Measurements from ENCODE around the gene ZGPAT. TPM values are rescaled to one million over a fixed set of nuclear protein-coding genes. Genes with fewer than 3 reads are reported as not detected.
"Not testable (repeated sequence)": the region's sequence is repeated elsewhere in the genome, so short reads cannot be mapped to it uniquely, and the experiment has no call there.

The ZGPAT gene
- total RNA-seq, 1 experiment from 2014 or later, result 28.3 TPM

DNA sequence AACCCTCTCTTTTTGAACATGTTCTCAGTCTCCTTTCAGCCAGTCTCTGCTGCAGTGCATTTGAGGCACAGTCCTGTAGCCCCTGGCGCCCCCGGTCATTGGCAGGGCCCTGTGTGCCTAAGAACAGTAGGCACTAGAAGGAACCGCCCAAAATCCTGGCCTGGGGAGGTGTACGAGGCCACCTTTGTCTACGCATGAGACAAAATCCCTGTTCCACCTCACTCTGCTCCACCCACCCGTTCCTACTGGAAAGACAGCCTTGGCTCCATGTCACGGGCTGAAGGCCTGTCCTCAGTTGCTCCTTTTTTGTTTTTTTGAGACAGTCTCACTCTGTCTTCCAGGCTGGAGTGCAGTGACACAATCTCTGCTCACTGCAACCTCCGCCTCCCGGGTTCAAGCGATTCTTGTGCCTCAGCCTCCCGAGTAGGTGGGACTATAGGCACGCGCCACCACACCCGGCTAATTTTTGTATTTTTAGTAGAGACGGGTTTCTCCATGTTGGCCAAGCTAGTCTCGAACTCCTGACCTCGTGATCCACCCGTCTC lies 22.4 kb downstream of the ZGPAT start:
- H3K9me3 ChIP-seq (ENCODE audit: low read depth, low read length, poor library complexity, severe bottlenecking); BruUV-seq (replicated peaks); H3K4me3 ChIP-seq (ENCODE audit: low read depth, low read length, poor library complexity, severe bottlenecking); POLR2A ChIA-PET (ENCODE audit: low non-redundant PET); H3K27me3 ChIP-seq (replicated peaks; ENCODE audit: insufficient read depth, low read depth, low read length, poor library complexity); H3K4me1 ChIP-seq (ENCODE audit: insufficient read depth, low read length, poor library complexity, severe bottlenecking); CTCF ChIA-PET; intact Hi-C loops (cut with micrococcal nuclease; ENCODE audit: unreplicated experiment); H3K27ac ChIP-seq (ENCODE audit: low read depth, low read length, poor library complexity, severe bottlenecking); H3K36me3 ChIP-seq (ENCODE audit: insufficient read depth, low read length, poor library complexity, severe bottlenecking); DNase-seq (ENCODE audit: low spot score): not testable (repeated sequence)

DNA sequence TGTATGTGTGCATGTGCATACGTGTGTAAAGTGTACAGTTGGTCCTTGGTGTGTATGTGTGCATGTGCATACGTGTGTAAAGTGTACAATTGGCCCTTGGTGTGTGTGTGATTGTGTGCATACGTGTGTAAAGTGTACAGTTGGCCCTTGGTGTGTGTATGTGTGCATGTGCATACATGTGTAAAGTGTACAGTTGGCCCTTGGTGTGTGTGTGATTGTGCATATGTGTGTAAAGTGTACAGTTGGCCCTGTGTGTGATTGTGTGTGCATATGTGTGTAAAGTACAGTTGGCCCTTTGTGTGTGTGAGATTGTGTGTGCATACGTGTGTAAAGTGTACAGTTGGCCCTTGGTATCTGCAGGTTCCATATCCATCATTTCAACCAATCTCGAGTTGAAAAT lies 23.6 kb downstream of the ZGPAT start:
- Histone ChIP-seq H3K4me3 (ENCODE audit: low read depth, low read length, poor library complexity, severe bottlenecking) (no peak overlapping the region), H3K9me3 (ENCODE audit: low read depth, low read length, poor library complexity, severe bottlenecking) (no peaks in the 10 kb centered on the region), H3K4me1 (ENCODE audit: insufficient read depth, low read length, poor library complexity, severe bottlenecking) (no peaks in the 10 kb centered on the region), H3K36me3 (ENCODE audit: insufficient read depth, low read length, poor library complexity, severe bottlenecking) (peaks cover 8% of the 10 kb centered on the region), H3K27me3 (replicated peaks; ENCODE audit: insufficient read depth, low read depth, low read length, poor library complexity) (no peaks in the 10 kb centered on the region), H3K27ac (ENCODE audit: low read depth, low read length, poor library complexity, severe bottlenecking) (no peak overlapping the region)
- intact Hi-C loops (cut with micrococcal nuclease; ENCODE audit: unreplicated experiment), result no loop called here
- no TSS peak for BruUV-seq (replicated peaks)
- no peak for DNase-seq (ENCODE audit: low spot score)
- TF ChIP-seq EZH2 (IDR thresholded peaks at IDR 0.05; ENCODE audit: borderline replicate concordance, low read depth, low read length, poor library complexity, severe bottlenecking), result no peak
- TF ChIP-seq, protein P1, sequence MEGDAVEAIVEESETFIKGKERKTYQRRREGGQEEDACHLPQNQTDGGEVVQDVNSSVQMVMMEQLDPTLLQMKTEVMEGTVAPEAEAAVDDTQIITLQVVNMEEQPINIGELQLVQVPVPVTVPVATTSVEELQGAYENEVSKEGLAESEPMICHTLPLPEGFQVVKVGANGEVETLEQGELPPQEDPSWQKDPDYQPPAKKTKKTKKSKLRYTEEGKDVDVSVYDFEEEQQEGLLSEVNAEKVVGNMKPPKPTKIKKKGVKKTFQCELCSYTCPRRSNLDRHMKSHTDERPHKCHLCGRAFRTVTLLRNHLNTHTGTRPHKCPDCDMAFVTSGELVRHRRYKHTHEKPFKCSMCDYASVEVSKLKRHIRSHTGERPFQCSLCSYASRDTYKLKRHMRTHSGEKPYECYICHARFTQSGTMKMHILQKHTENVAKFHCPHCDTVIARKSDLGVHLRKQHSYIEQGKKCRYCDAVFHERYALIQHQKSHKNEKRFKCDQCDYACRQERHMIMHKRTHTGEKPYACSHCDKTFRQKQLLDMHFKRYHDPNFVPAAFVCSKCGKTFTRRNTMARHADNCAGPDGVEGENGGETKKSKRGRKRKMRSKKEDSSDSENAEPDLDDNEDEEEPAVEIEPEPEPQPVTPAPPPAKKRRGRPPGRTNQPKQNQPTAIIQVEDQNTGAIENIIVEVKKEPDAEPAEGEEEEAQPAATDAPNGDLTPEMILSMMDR (conservative IDR thresholded peaks at IDR 0.05; ENCODE audit: low read depth, low read length), result no peak
- ChIA-PET POLR2A (ENCODE audit: low non-redundant PET) (no interaction called here), CTCF (no interaction called here)

DNA sequence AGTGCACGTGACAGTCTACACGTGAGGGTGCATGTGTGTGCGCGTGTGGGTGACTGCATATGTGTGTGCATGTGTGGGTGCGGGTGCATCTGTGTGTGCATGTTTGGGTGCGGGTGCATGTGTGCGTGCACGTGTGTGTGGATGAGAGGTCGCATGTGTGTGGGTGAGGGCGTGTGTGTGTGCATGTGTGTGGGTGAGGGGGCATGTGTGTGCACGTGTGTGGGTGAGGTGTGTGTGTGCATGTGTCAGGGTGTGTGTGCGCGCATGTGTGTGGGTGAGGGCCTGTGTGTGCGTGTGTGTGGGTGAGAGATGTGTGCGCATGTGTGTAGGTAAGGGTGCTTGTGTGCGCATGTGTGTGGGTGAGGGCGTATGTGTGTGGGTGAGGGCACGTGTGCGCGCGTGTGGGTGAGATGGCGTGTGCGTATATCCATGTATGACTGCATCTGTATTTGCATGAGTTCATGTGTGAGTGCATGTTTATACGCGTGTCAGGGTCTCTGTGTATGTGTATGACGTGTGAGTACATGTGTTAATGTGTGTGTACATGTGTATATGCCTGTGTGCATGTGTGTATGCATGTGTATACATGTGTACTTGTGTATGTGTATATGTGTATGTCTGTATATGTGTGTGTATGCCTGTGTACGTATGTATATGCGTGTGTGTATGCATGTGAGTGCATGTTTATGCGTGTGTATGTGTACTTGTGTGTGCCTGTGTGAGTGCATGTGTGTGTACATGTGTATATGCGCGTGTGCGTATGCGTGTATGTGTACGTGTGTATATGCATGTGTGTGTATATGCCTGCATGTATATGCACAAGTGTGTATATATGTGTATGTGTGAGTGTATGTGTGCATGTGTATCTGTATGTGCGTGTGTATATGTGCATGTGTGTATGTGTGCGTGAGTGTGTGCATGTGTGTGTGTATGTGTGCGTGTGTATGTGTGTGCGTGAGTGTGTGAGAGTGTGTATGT lies 24.6 kb downstream of the ZGPAT start:
- DNase-seq (ENCODE audit: low spot score), result no peak
- no peaks in the 10 kb centered on the region for H3K27me3 ChIP-seq (replicated peaks; ENCODE audit: insufficient read depth, low read depth, low read length, poor library complexity)
- peaks cover 8% of the 10 kb centered on the region for H3K36me3 ChIP-seq (ENCODE audit: insufficient read depth, low read length, poor library complexity, severe bottlenecking)
- POLR2A ChIA-PET (ENCODE audit: low non-redundant PET), result no interaction called here
- H3K27ac ChIP-seq (ENCODE audit: low read depth, low read length, poor library complexity, severe bottlenecking), result no peak overlapping the region
- H3K4me1 ChIP-seq (ENCODE audit: insufficient read depth, low read length, poor library complexity, severe bottlenecking), result no peaks in the 10 kb centered on the region
- H3K9me3 ChIP-seq (ENCODE audit: low read depth, low read length, poor library complexity, severe bottlenecking), result no peaks in the 10 kb centered on the region
- CTCF ChIA-PET, result no interaction called here
- TF ChIP-seq, protein P1 (conservative IDR thresholded peaks at IDR 0.05; ENCODE audit: low read depth, low read length), result no peak
- no peak for TF ChIP-seq EZH2 (IDR thresholded peaks at IDR 0.05; ENCODE audit: borderline replicate concordance, low read depth, low read length, poor library complexity, severe bottlenecking)
- BruUV-seq (replicated peaks), result no TSS peak
- no peak overlapping the region for H3K4me3 ChIP-seq (ENCODE audit: low read depth, low read length, poor library complexity, severe bottlenecking)
- intact Hi-C loops (cut with micrococcal nuclease; ENCODE audit: unreplicated experiment), result no loop called here
